Adrenal gland (tissue), 5 donors: Measurements from ENCODE around the gene MACROD2.

Experiments
- POLR2A ChIP-seq, 2 donors: fragments of 450-650 bp; IDR thresholded peaks; one replicate each; pipeline ENCODE4 v1.6.1; 2017; ENCODE audit warnings: antibody characterized with exemption in 2 of 2, mild to moderate bottlenecking in 2 of 2, moderate library complexity in 1 of 2
- TF ChIP-seq, protein P1 (sequence below), 6 experiments: fragments of 450-650 bp in 4 of 6; fragments of 200-600 bp in 2 of 6; sonication (generic) in 1 of 6; IDR thresholded peaks; 1 replicate in 5 of 6; 2 replicates in 1 of 6; pipeline versions ENCODE4 v1.5.1 to v1.8.0; 2016 to 2021; ENCODE audit warnings: antibody characterized with exemption in 6 of 6, mild to moderate bottlenecking in 2 of 6, moderate library complexity in 1 of 6
- donor health status: DM: no; HTN: no; CAD: no.

DNA sequence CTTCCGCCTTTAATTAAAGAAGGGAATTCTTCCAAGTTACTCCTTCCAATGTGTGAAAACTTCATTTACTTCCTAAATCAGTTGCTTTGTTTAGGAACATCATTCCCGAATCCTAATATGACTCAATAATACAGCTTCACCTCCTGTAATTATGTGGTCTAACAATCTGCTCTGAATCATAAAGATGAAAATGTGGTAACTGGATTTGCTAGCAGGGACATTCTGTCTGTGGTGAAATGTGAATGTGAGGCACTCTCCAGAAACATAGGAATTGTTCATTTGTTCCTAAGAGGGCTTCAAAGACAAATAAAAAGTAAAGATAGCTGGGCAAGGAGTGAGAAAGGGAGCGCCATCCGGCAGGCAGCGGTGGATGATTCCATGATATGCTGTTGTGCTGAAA, 1899.8 kb downstream of the MACROD2 start:
- TF ChIP-seq, protein P1, sequence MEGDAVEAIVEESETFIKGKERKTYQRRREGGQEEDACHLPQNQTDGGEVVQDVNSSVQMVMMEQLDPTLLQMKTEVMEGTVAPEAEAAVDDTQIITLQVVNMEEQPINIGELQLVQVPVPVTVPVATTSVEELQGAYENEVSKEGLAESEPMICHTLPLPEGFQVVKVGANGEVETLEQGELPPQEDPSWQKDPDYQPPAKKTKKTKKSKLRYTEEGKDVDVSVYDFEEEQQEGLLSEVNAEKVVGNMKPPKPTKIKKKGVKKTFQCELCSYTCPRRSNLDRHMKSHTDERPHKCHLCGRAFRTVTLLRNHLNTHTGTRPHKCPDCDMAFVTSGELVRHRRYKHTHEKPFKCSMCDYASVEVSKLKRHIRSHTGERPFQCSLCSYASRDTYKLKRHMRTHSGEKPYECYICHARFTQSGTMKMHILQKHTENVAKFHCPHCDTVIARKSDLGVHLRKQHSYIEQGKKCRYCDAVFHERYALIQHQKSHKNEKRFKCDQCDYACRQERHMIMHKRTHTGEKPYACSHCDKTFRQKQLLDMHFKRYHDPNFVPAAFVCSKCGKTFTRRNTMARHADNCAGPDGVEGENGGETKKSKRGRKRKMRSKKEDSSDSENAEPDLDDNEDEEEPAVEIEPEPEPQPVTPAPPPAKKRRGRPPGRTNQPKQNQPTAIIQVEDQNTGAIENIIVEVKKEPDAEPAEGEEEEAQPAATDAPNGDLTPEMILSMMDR (IDR thresholded peaks at IDR 0.05): no peak
- TF ChIP-seq POLR2A (IDR thresholded peaks at IDR 0.05): no peak
